22Rv1 (cell line): Measurements from ENCODE around the gene TNRC18.
"Not testable (repeated sequence)": the region's sequence is repeated elsewhere in the genome, so short reads cannot be mapped to it uniquely, and the experiment has no call there.

ENCODE experiments used
- CTCF ChIP-seq: fragments of 450-650 bp; IDR thresholded peaks from 2 replicates; pipeline ENCODE4 v1.5.1; 2017; ENCODE audit warnings: mild to moderate bottlenecking
- ZFX ChIP-seq: fragments of 450-650 bp; IDR thresholded peaks from 2 replicates; pipeline ENCODE4 v1.6.1; 2017; ENCODE audit warnings: antibody characterized with exemption, borderline replicate concordance

DNA sequence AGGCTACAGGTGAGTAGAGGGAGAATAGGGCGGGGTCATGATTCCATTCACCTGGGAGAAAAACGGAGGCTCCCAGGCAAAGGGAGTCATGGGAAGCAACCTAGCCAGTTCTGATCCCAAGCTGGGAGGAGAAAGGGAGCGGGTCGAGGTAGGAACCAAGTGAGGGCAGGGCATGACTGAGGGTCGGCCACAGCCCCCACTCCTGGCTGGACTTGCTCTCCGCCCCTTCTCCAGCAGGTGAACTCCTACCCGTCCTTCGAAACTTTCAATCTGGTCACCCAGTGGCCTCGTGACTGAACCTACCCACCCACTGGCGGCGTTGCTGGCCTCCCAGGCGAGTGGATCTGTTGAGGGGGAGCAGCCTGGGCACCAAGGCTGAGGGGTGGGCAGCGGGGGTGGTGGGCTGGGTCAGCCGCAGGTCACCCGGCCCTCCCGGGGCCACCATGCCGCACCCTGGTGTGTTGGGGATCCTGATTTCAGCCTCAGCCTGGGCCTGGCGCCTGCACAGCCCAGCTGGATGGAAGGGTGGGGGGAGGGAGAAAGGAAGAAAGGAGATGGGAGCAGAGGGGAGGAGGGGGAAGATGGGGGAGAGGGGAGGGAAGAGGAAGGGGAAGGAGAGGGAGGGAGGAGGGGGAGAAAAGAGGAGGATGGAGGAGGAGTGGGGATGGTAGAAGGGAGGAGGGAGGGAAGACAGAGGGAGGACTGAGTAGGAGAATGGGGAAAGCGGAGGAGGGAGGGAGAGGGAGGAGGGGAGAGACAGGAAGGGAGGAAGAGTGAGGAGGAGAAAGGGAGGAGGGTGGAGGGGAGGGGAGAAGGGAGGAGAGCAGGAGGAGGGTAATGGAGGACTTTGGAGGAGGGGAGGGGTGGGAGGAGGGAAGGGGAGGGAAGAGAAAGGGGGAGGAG lies 141.8 kb downstream of the TNRC18 start:
- not testable (repeated sequence) for TF ChIP-seq CTCF, ZFX
